Mesenchymal stem cell (in vitro differentiated cells and primary cell): ENCODE measurements around the gene MSL1.

ENCODE experiments used
- DNase-seq: peaks from one replicate; pipeline ENCODE4 v3.0.0-alpha.2; 2013
- H2AFZ ChIP-seq: one replicate; pipeline ENCODE4 v1.6.1; 2013; ENCODE audit warnings: low read depth, mild to moderate bottlenecking, control low read depth, inconsistent platforms, low read length, moderate library complexity
- H2AK5ac ChIP-seq: 2 replicates; pipeline ENCODE4 v1.6.1; 2013; ENCODE audit warnings: low read length, moderate library complexity, mild to moderate bottlenecking, inconsistent platforms; ENCODE audit not compliant: severe bottlenecking
- H2BK120ac ChIP-seq: one replicate; pipeline ENCODE4 v1.6.1; 2013; ENCODE audit warnings: low read depth, mild to moderate bottlenecking, inconsistent platforms, low read length, moderate library complexity
- H2BK12ac ChIP-seq, 2 experiments: one replicate each; pipeline ENCODE4 v1.6.1; 2013; ENCODE audit warnings: inconsistent platforms in 2 of 2, low read length in 2 of 2, mild to moderate bottlenecking in 2 of 2, moderate library complexity in 2 of 2, control low read depth in 1 of 2
- H2BK15ac ChIP-seq: one replicate; pipeline ENCODE4 v1.6.1; 2013; ENCODE audit warnings: mild to moderate bottlenecking, low read depth, inconsistent platforms; ENCODE audit not compliant: poor library complexity, severe bottlenecking
- H2BK5ac ChIP-seq: 2 replicates; pipeline ENCODE4 v1.6.1; 2013; ENCODE audit warnings: low read depth, mild to moderate bottlenecking, low read length, control low read depth, inconsistent platforms; ENCODE audit not compliant: poor library complexity, severe bottlenecking
- H3K14ac ChIP-seq, 2 experiments: one replicate each; pipeline ENCODE4 v1.6.1; 2013; ENCODE audit warnings: inconsistent platforms in 2 of 2, low read length in 2 of 2, control low read depth in 1 of 2, mild to moderate bottlenecking in 1 of 2, moderate library complexity in 1 of 2
- H3K18ac ChIP-seq, 2 experiments: one replicate each; pipeline ENCODE4 v1.6.1; 2013; ENCODE audit warnings: inconsistent platforms in 2 of 2, low read length in 2 of 2, control low read depth in 1 of 2, low read depth in 1 of 2, mild to moderate bottlenecking in 1 of 2
- H3K23ac ChIP-seq, 2 experiments: one replicate each; pipeline ENCODE4 v1.6.1; 2013; ENCODE audit warnings: inconsistent platforms in 2 of 2, low read length in 2 of 2, mild to moderate bottlenecking in 2 of 2, moderate library complexity in 2 of 2, control low read depth in 1 of 2
- H3K27ac ChIP-seq: 2 replicates; pipeline ENCODE4 v1.5.1; 2013; ENCODE audit warnings: mild to moderate bottlenecking, moderate library complexity, low read length, control low read depth, inconsistent platforms; ENCODE audit not compliant: poor library complexity, severe bottlenecking
- H3K27me3 ChIP-seq, 2 experiments: 2 replicates each; pipeline versions ENCODE4 v1.6.1 to v1.7.0; 2013; ENCODE audit warnings: low read length in 2 of 2, mild to moderate bottlenecking in 2 of 2, moderate library complexity in 2 of 2, control low read depth in 1 of 2, inconsistent platforms in 1 of 2; ENCODE audit not compliant: control insufficient read depth in 1 of 2, insufficient read depth in 1 of 2
- H3K36me3 ChIP-seq, 2 experiments: 2 replicates each; pipeline versions ENCODE4 v1.6.1 to v1.7.0; 2013; ENCODE audit warnings: low read length in 2 of 2, control low read depth in 1 of 2, inconsistent platforms in 1 of 2, low read depth in 1 of 2, mild to moderate bottlenecking in 1 of 2; ENCODE audit not compliant: insufficient read depth in 2 of 2, control insufficient read depth in 1 of 2
- H3K4ac ChIP-seq, 2 experiments: one replicate each; pipeline ENCODE4 v1.6.1; 2013; ENCODE audit warnings: inconsistent platforms in 2 of 2, low read length in 2 of 2, mild to moderate bottlenecking in 2 of 2, moderate library complexity in 2 of 2, control low read depth in 1 of 2, low read depth in 1 of 2
- H3K4me1 ChIP-seq: 2 replicates; pipeline ENCODE4 v1.6.1; 2013; ENCODE audit warnings: low read depth, low read length, control low read depth; ENCODE audit not compliant: control insufficient read depth, insufficient read depth
- H3K4me2 ChIP-seq: 2 replicates; pipeline ENCODE4 v1.6.1; 2013; ENCODE audit warnings: low read length, mild to moderate bottlenecking, inconsistent platforms; ENCODE audit not compliant: poor library complexity, severe bottlenecking
- H3K4me3 ChIP-seq, 2 experiments: 2 replicates each; pipeline versions ENCODE4 v1.5.1 to v1.7.0; 2013; ENCODE audit warnings: low read length in 2 of 2, mild to moderate bottlenecking in 2 of 2, control low read depth in 1 of 2, low read depth in 1 of 2; ENCODE audit not compliant: insufficient read depth in 1 of 2
- H3K79me1 ChIP-seq: replicated peaks from 2 replicates; pipeline ENCODE4 v1.6.1; 2013; ENCODE audit warnings: mild to moderate bottlenecking, control low read depth, low read length, inconsistent platforms; ENCODE audit not compliant: poor library complexity, severe bottlenecking
- H3K9ac ChIP-seq: 2 replicates; pipeline ENCODE4 v1.7.0; 2013; ENCODE audit warnings: mild to moderate bottlenecking, low read length, moderate library complexity
- H3K9me3 ChIP-seq: 2 replicates; pipeline ENCODE4 v1.7.0; 2013; ENCODE audit warnings: mild to moderate bottlenecking, low read length; ENCODE audit not compliant: control insufficient read depth
- H4K8ac ChIP-seq: one replicate; pipeline ENCODE4 v1.6.1; 2013; ENCODE audit warnings: inconsistent platforms, mild to moderate bottlenecking, low read length, moderate library complexity
- H4K91ac ChIP-seq: one replicate; pipeline ENCODE4 v1.6.1; 2013; ENCODE audit warnings: mild to moderate bottlenecking, low read length, inconsistent platforms
- WGBS: methylation state at CpG from one replicate; pipeline ENCODE4 v1.1.7; 2013; ENCODE audit warnings: mixed read lengths; 5-methylcytosine and 5-hydroxymethylcytosine counted together

The MSL1 gene

GRCh38 chr17:40148527-40148926, 26.8 kb downstream of the MSL1 start:
- Histone ChIP-seq H3K23ac (no peak overlapping the region), H3K9me3 (no peaks in the 10 kb centered on the region), H3K27ac (no peak overlapping the region), H3K4me2 (no peak overlapping the region), H2BK120ac (no peak overlapping the region), H2BK15ac (no peak overlapping the region), H3K9ac (no peak overlapping the region), H3K14ac (no peak overlapping the region), H3K18ac (no peak overlapping the region), H2BK12ac (no peak overlapping the region), H2BK5ac (no peak overlapping the region), H3K27me3 (no peaks in the 10 kb centered on the region), H3K36me3 (peaks cover 41 to 70% of the 10 kb centered on the region in 2 experiments), H2AK5ac (no peak overlapping the region), H3K4me1 (no peaks in the 10 kb centered on the region), H3K4ac (no peak overlapping the region), H4K8ac (no peak overlapping the region), H2AFZ (no peak overlapping the region), H4K91ac (no peak overlapping the region), H3K4me3 (no peak overlapping the region), H3K79me1 (peaks cover 11% of the 10 kb centered on the region)
- WGBS: 94% methylated on average over 3 of the region's 3 CpGs
- no peak for DNase-seq

- no peaks in the 10 kb centered on the region for H3K4me1 ChIP-seq
- WGBS: 93% methylated on average over 4 of the region's 4 CpGs
- H4K91ac ChIP-seq: no peak overlapping the region
- H3K9ac ChIP-seq: no peak overlapping the region
- H3K14ac ChIP-seq: no peak overlapping the region
- no peak overlapping the region for H3K27ac ChIP-seq
- H3K79me1 ChIP-seq: peaks cover 15% of the 10 kb centered on the region
- H3K4me3 ChIP-seq: no peak overlapping the region
- H2AFZ ChIP-seq: no peak overlapping the region
- no peaks in the 10 kb centered on the region for H3K9me3 ChIP-seq
- H4K8ac ChIP-seq: no peak overlapping the region
- no peak overlapping the region for H2BK120ac ChIP-seq
- DNase-seq: no peak
- H3K4me2 ChIP-seq: no peak overlapping the region
- no peak overlapping the region for H2BK12ac ChIP-seq
- H3K4ac ChIP-seq: no peak overlapping the region
- H2BK15ac ChIP-seq: no peak overlapping the region
- H2AK5ac ChIP-seq: no peak overlapping the region
- no peak overlapping the region for H3K23ac ChIP-seq
- H3K18ac ChIP-seq: no peak overlapping the region
- H3K36me3 ChIP-seq: peaks cover 44 to 82% of the 10 kb centered on the region in 2 experiments
- H2BK5ac ChIP-seq: no peak overlapping the region
- H3K27me3 ChIP-seq: no peaks in the 10 kb centered on the region
Observed at GRCh38 chr17:40150276-40150675, 28.5 kb downstream of the MSL1 start.

- WGBS: 95% methylated on average over 5 of the region's 7 CpGs
Observed at GRCh38 chr17:40151414-40151963, 29.7 kb downstream of the MSL1 start.

GRCh38 chr17:40153603-40154236, 31.9 kb downstream of the MSL1 start:
- H3K4me3 ChIP-seq: no peak overlapping the region

More at GRCh38 chr17:40151414-40151963, 29.7 kb downstream of the MSL1 start:
- Histone ChIP-seq H4K8ac (no peak overlapping the region), H3K14ac (no peak overlapping the region), H2BK12ac (no peak overlapping the region), H3K36me3 (peaks cover 45 to 81% of the 10 kb centered on the region in 2 experiments), H3K9ac (no peak overlapping the region), H3K9me3 (no peaks in the 10 kb centered on the region), H3K4me1 (no peaks in the 10 kb centered on the region), H3K4me2 (no peak overlapping the region), H3K27me3 (no peaks in the 10 kb centered on the region), H2BK5ac (no peak overlapping the region), H3K23ac (no peak overlapping the region), H3K4ac (no peak overlapping the region), H2BK120ac (no peak overlapping the region), H2AK5ac (no peak overlapping the region), H2AFZ (no peak overlapping the region), H3K79me1 (peaks cover 17% of the 10 kb centered on the region), H3K27ac (no peak overlapping the region), H3K18ac (no peak overlapping the region), H2BK15ac (no peak overlapping the region), H4K91ac (no peak overlapping the region), H3K4me3 (no peak overlapping the region)
- no peak for DNase-seq

More at GRCh38 chr17:40153603-40154236, 31.9 kb downstream of the MSL1 start:
- Histone ChIP-seq H3K36me3 (peaks cover 36 to 61% of the 10 kb centered on the region in 2 experiments), H2BK12ac (no peak overlapping the region), H3K14ac (no peak overlapping the region), H3K27me3 (no peaks in the 10 kb centered on the region), H3K9ac (no peak overlapping the region), H2AK5ac (no peak overlapping the region), H4K91ac (no peak overlapping the region), H3K9me3 (no peaks in the 10 kb centered on the region), H3K79me1 (peaks cover 20% of the 10 kb centered on the region), H2BK120ac (no peak overlapping the region), H4K8ac (no peak overlapping the region), H3K27ac (no peak overlapping the region), H3K4ac (no peak overlapping the region), H2BK5ac (no peak overlapping the region), H3K4me2 (no peak overlapping the region), H3K23ac (no peak overlapping the region), H3K4me1 (no peaks in the 10 kb centered on the region), H2BK15ac (no peak overlapping the region), H3K18ac (no peak overlapping the region), H2AFZ (no peak overlapping the region)
- DNase-seq: no peak
- 96% methylated on average over 14 of the region's 14 CpGs for WGBS
